AG09319 (cell line): Measurements from ENCODE around the gene STEAP1B.

ENCODE experiments used
- DNase-seq: peaks from one replicate; pipeline ENCODE4 v3.0.0-alpha.2; 2010; ENCODE audit warnings: low read depth; ENCODE audit errors: extremely low read depth
- CTCF ChIP-seq: IDR thresholded peaks from 2 replicates; pipeline ENCODE4 v1.5.1; 2011; ENCODE audit warnings: low read depth, mild to moderate bottlenecking, inconsistent platforms, low read length, moderate library complexity

The STEAP1B gene

DNA sequence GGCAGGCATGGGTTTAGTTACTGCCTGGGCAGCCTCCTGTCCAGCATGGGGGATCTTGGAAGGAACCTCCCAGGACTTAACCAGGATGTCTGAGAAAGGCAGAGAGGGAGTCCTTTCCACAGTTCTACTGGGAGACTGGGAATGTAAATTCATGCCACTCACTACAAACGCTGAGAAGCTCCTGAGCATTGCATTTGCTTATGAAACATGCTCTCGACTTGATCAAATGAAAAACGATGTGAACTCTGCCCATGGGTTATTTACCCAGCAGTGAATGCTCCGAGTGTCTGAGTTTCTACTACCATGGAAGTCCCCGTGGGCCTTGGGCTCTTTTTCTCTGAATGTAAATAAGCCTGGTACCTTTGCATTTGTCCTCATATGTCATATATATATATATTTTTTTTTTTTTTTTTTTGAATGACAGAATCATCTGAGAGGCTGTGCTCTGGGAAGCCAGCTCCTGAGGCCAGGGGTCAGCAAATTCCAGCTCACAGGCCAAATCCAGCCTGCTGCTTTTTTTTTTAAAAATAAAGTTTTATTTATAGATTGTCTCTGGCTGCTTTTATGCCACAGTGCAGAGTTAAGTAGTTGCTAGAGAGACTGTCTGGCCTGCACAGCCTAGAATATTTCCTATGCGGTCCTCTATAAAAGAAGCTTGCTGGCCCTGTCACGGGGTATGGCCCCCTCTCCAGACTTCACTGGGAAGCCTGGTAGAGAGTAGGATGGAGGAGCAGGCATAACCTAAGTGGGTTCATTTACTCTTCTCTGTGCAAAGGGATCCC, 121.6 kb downstream of the STEAP1B start:
- DNase-seq, result no peak
- TF ChIP-seq CTCF, result no peak

GRCh38 chr7:22377703-22378102, 122.3 kb downstream of the STEAP1B start:
- no peak for TF ChIP-seq CTCF
- no peak for DNase-seq

GRCh38 chr7:22375359-22376048, 124.5 kb downstream of the STEAP1B start:
- DNase-seq, result peak; percentile 5
- no peak for TF ChIP-seq CTCF

GRCh38 chr7:22373911-22374310, 126.1 kb downstream of the STEAP1B start:
- TF ChIP-seq CTCF, result no peak
- DNase-seq, result no peak

DNA sequence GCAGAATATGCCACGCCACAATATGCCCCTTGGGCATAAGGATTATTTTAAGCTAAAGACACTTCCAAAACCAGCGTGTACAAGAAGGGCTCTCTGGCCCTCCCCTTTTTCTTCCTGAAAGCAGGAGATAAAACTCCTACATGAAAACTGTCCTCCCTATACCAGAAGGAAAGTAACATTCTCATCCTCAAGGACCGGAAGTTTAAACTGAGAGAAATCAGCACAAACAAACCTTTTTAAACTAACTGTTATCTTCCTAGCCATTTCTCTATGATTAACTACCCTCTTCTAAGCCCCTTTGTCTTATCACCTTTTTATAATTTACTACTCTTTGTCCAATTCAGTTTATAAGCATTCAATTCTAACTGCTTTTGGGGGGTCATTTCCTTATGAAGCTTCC, 126.6 kb downstream of the STEAP1B start:
- DNase-seq, result no peak
- no peak for TF ChIP-seq CTCF

- TF ChIP-seq CTCF, result no peak
- no peak for DNase-seq
Observed at GRCh38 chr7:22372863-22373262, 127.1 kb downstream of the STEAP1B start.

- TF ChIP-seq CTCF, result no peak
- no peak for DNase-seq
Observed at GRCh38 chr7:22371878-22372277, 128.1 kb downstream of the STEAP1B start.
